Measurements from ENCODE around the gene TCF12. TPM values are rescaled to one million over a fixed set of nuclear protein-coding genes. Genes with fewer than 3 reads are reported as not detected.
A peak's percentile ranks its signal among the peaks of the same experiment; 100 is the strongest.

TCF12 gene
- total RNA-seq, 2 donors from 2014 or later = 69.4 to 140 TPM

GRCh38 chr15:57100136-57100539 is 181.7 kb downstream of the TCF12 start:
- H3K4me3 Mint-ChIP-seq = no peak overlapping the region
- no peaks in the 10 kb centered on the region for H3K27me3 Mint-ChIP-seq
- no peak overlapping the region for H3K27ac Mint-ChIP-seq
- ATAC-seq = no peak
- no peak for DNase-seq (ENCODE audit: low spot score)
- no peaks in the 10 kb centered on the region for H3K9me3 Mint-ChIP-seq
- no peaks in the 10 kb centered on the region for H3K36me3 Mint-ChIP-seq
- peaks cover 5 to 8% of the 10 kb centered on the region in 2 donors for H3K4me1 Mint-ChIP-seq (ENCODE audit: low read depth in 2 of 2)

- Mint-ChIP-seq H3K9me3 (no peaks in the 10 kb centered on the region), H3K27ac (no peak overlapping the region), H3K27me3 (no peaks in the 10 kb centered on the region), H3K36me3 (peaks cover 4% of the 10 kb centered on the region), H3K4me1 (ENCODE audit: low read depth in 2 of 2) (peaks cover 5 to 11% of the 10 kb centered on the region in 2 donors), H3K4me3 (no peak overlapping the region)
- DNase-seq (ENCODE audit: low spot score) (no peak), ATAC-seq (no peak)
These were observed 184.4 kb downstream of the TCF12 start for GRCh38 chr15:57102858-57103257.

- Mint-ChIP-seq H3K36me3 (peaks cover 4% of the 10 kb centered on the region), H3K27ac (peak overlapping the region in 1 of 2 donors; percentile 56), H3K4me1 (ENCODE audit: low read depth in 2 of 2) (peaks cover 8 to 13% of the 10 kb centered on the region in 2 donors), H3K4me3 (no peak overlapping the region), H3K9me3 (no peaks in the 10 kb centered on the region), H3K27me3 (no peaks in the 10 kb centered on the region)
- no peak for ATAC-seq
- DNase-seq (ENCODE audit: low spot score) = no peak
These were observed 189.9 kb downstream of the TCF12 start for GRCh38 chr15:57108296-57108695.

- ATAC-seq (no peak), DNase-seq (ENCODE audit: low spot score) (no peak)
- H3K36me3 Mint-ChIP-seq = peaks cover 4% of the 10 kb centered on the region
- no peaks in the 10 kb centered on the region for H3K9me3 Mint-ChIP-seq
- H3K27ac Mint-ChIP-seq = peak overlapping the region in 1 of 2 donors; percentile 56
- no peaks in the 10 kb centered on the region for H3K27me3 Mint-ChIP-seq
- no peak overlapping the region for H3K4me3 Mint-ChIP-seq
- peaks cover 8 to 13% of the 10 kb centered on the region in 2 donors for H3K4me1 Mint-ChIP-seq (ENCODE audit: low read depth in 2 of 2)
These were observed 190.6 kb downstream of the TCF12 start for GRCh38 chr15:57109005-57109404.

DNA sequence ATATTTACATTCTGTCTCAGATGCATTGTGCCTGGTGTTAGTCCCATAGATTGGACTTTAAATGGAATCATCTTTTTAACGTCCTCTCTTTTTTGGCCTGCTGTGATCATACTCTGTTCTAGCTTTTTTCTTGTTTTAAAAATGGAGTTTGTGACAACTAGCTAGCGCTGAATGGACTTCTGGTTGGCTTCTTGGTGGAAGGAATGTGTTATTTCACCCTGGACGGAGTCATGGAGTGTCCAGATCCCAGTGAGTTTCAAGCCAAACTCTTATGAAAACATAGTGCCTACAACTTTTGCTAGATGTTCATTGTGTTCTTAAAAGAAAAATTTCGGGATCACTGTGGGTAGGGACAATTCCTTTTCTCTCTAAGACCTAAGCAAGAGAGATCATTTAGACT is 192.6 kb downstream of the TCF12 start:
- ATAC-seq (no peak), DNase-seq (ENCODE audit: low spot score) (no peak)
- H3K27me3 Mint-ChIP-seq = no peaks in the 10 kb centered on the region
- peaks cover 8 to 13% of the 10 kb centered on the region in 2 donors for H3K4me1 Mint-ChIP-seq (ENCODE audit: low read depth in 2 of 2)
- H3K4me3 Mint-ChIP-seq = no peak overlapping the region
- H3K27ac Mint-ChIP-seq = peak overlapping the region in 1 of 2 donors; percentile 6
- no peaks in the 10 kb centered on the region for H3K9me3 Mint-ChIP-seq
- peaks cover 4% of the 10 kb centered on the region for H3K36me3 Mint-ChIP-seq

DNA sequence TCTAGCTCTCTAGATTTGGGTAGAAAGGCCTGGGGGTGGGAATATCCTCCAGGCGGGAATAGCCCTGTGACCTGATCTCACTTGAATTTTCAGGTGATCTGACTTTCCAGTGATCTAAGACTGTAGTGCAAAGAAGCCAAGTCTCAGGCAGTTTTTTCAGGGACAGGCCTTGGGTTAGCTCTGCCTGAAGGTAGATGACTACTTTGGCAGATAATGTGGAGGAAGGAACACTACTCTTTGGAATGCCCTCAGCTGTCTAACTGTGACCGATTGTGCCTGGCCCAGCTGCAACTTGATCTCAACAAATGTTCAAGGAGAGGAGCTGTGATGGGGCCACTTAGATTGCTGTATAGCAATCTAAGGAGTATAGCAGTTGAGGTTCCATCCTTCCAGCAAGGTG is 193.7 kb downstream of the TCF12 start:
- Mint-ChIP-seq H3K4me1 (ENCODE audit: low read depth in 2 of 2) (peaks cover 8 to 10% of the 10 kb centered on the region in 2 donors), H3K27ac (no peak overlapping the region), H3K9me3 (no peaks in the 10 kb centered on the region), H3K27me3 (no peaks in the 10 kb centered on the region), H3K36me3 (peaks cover under 1% of the 10 kb centered on the region), H3K4me3 (no peak overlapping the region)
- ATAC-seq (no peak), DNase-seq (ENCODE audit: low spot score) (no peak)

- Mint-ChIP-seq H3K27ac (no peak overlapping the region), H3K4me3 (no peak overlapping the region), H3K9me3 (no peaks in the 10 kb centered on the region), H3K36me3 (no peaks in the 10 kb centered on the region), H3K27me3 (no peaks in the 10 kb centered on the region), H3K4me1 (ENCODE audit: low read depth in 2 of 2) (peaks cover 15 to 21% of the 10 kb centered on the region in 2 donors)
- no peak for DNase-seq (ENCODE audit: low spot score)
- ATAC-seq = no peak
These were observed 195.6 kb downstream of the TCF12 start for GRCh38 chr15:57114070-57114469.

GRCh38 chr15:57118013-57118799 is 199.8 kb downstream of the TCF12 start:
- Mint-ChIP-seq H3K36me3 (no peaks in the 10 kb centered on the region), H3K27me3 (no peaks in the 10 kb centered on the region), H3K4me1 (ENCODE audit: low read depth in 2 of 2) (peaks cover 26 to 44% of the 10 kb centered on the region in 2 donors), H3K4me3 (peak overlapping the region; percentile 50), H3K9me3 (no peaks in the 10 kb centered on the region), H3K27ac (peak overlapping the region; percentile 73 to 80)
- ATAC-seq = peak in 1 of 2 donors; percentile 65
- DNase-seq (ENCODE audit: low spot score) = no peak

- Mint-ChIP-seq H3K4me1 (ENCODE audit: low read depth in 2 of 2) (peaks cover 30 to 44% of the 10 kb centered on the region in 2 donors), H3K27ac (peak overlapping the region in 1 of 2 donors; percentile 45), H3K36me3 (no peaks in the 10 kb centered on the region), H3K4me3 (no peak overlapping the region), H3K9me3 (no peaks in the 10 kb centered on the region), H3K27me3 (no peaks in the 10 kb centered on the region)
- no peak for DNase-seq (ENCODE audit: low spot score)
- ATAC-seq = no peak
These were observed 203.8 kb downstream of the TCF12 start for GRCh38 chr15:57122080-57122840.

DNA sequence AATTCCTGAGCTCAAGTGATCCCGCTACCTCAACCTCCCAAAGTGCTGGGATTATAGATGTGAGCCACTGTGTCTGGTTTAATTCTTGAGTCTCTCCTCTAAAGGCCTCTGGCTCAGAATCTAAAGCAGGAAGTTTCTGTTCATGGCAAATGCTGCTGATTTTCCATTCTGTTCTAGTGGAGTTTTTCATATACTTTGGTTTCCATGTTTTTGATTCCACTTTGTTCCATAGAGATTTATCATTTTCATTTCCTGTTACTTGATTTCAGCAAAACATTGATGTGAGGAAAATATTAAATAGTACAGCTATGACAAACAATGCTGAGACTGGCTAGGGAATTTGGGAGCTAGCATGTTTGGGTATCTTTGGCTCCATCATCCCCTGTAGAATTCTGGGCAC is 205.6 kb downstream of the TCF12 start:
- H3K27me3 Mint-ChIP-seq = no peaks in the 10 kb centered on the region
- ATAC-seq (no peak), DNase-seq (ENCODE audit: low spot score) (no peak)
- H3K9me3 Mint-ChIP-seq = no peaks in the 10 kb centered on the region
- no peaks in the 10 kb centered on the region for H3K36me3 Mint-ChIP-seq
- H3K4me1 Mint-ChIP-seq (ENCODE audit: low read depth in 2 of 2) = peaks cover 25 to 38% of the 10 kb centered on the region in 2 donors
- H3K4me3 Mint-ChIP-seq = no peak overlapping the region
- H3K27ac Mint-ChIP-seq = no peak overlapping the region

DNA sequence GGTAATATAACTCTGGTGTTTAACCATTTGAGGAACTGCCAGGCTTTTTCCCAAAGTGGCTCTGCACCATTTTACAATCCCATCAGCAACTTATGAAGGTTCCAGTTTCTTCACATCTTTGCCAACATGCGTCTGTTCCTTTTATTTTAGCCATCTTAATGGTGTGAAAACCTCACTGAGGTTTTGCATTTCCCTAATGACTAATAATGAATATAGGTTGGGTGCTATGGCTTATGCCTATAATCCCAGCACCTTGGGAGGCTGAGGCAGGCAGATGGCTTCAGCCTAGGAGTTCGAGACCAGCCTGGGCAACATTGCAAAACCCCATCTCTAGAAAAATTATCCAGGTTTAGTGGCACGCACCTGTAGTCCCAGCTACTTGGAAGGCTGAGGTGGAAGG is 210.6 kb downstream of the TCF12 start:
- DNase-seq (ENCODE audit: low spot score) (no peak), ATAC-seq (peak; percentile 65 to 75)
- Mint-ChIP-seq H3K9me3 (no peaks in the 10 kb centered on the region), H3K27me3 (no peaks in the 10 kb centered on the region), H3K4me1 (ENCODE audit: low read depth in 2 of 2) (peaks cover 28 to 39% of the 10 kb centered on the region in 2 donors), H3K4me3 (peak overlapping the region; percentile 52), H3K36me3 (peaks cover 5% of the 10 kb centered on the region), H3K27ac (peak overlapping the region in 1 of 2 donors; percentile 50)

- H3K27ac Mint-ChIP-seq = no peak overlapping the region
- H3K27me3 Mint-ChIP-seq = no peaks in the 10 kb centered on the region
- H3K36me3 Mint-ChIP-seq = peaks cover 5% of the 10 kb centered on the region
- ATAC-seq = no peak
- peak overlapping the region; percentile 37 for H3K4me3 Mint-ChIP-seq
- H3K4me1 Mint-ChIP-seq (ENCODE audit: low read depth in 2 of 2) = peaks cover 34 to 44% of the 10 kb centered on the region in 2 donors
- H3K9me3 Mint-ChIP-seq = no peaks in the 10 kb centered on the region
- DNase-seq (ENCODE audit: low spot score) = no peak
These were observed 212.5 kb downstream of the TCF12 start for GRCh38 chr15:57130956-57131355.

DNA sequence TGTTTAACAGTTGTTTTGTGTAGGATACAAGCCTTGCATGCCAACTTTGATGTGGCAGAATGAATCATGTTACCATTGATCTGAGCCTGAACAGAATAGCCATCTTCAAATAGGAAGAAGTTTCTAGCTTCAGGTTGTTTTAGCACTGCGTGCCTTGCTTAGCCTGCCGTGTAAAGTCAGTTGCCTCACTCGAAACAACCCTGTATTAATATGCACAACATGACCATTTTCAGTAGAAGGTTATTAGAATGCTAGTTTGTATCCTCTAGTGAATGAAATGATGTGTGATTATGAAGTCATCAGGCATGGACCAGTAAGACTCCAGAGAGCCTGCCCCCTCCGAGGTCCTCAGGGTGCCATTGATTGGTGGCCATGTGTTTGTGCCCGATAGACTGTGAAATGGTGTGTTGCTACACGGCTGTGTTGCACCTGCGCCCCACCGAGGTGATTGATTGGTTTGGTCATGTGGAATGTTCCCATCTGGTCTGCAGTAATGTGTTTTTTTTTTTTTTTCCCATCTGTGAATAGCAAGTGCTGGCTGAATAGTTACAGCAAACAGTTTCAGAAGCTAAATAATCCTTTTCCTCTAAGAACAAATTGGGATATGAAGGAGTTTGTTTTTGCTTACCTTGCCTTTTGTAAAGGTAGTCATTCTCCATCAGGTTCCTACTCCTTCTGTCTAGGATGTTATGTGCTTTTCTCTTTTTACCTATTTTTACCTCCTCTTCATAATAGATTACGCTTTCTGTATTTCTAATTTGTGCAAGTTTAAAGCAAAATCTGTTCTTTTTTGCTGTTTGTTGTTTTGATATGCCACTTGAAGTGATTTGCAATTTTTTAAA is 214.9 kb downstream of the TCF12 start:
- ATAC-seq (no peak), DNase-seq (ENCODE audit: low spot score) (no peak)
- H3K4me1 Mint-ChIP-seq (ENCODE audit: low read depth in 2 of 2) = peaks cover 39 to 46% of the 10 kb centered on the region in 2 donors
- H3K4me3 Mint-ChIP-seq = no peak overlapping the region
- no peak overlapping the region for H3K27ac Mint-ChIP-seq
- no peaks in the 10 kb centered on the region for H3K9me3 Mint-ChIP-seq
- peaks cover 5% of the 10 kb centered on the region for H3K36me3 Mint-ChIP-seq
- H3K27me3 Mint-ChIP-seq = no peaks in the 10 kb centered on the region

All from natural killer cell treated with Interleukin-12 subunit alpha and Interleukin-12 subunit beta and Interleukin-15 and Interleukin-18, amount 100 ng/mL, for 72 hours (primary cell).